Transverse colon (tissue), 4 donors: Measurements from ENCODE around the gene ZNF12. TPM values are rescaled to one million over a fixed set of nuclear protein-coding genes. Genes with fewer than 3 reads are reported as not detected.
A peak's percentile ranks its signal among the peaks of the same experiment; 100 is the strongest.
"Not testable (repeated sequence)": the region's sequence is repeated elsewhere in the genome, so short reads cannot be mapped to it uniquely, and the experiment has no call there.

ENCODE experiments used
- DNase-seq: peaks from one replicate; pipeline ENCODE4 v3.0.0-alpha.2; 2019
- H3K27ac ChIP-seq, 4 donors: fragments of 200-600 bp; sonication (generic); 2 replicates each; pipeline ENCODE4 v1.5.1; 2016 to 2018; ENCODE audit warnings: inconsistent platforms in 4 of 4
- H3K27me3 ChIP-seq: fragments of 200-600 bp; sonication (generic); 2 replicates; pipeline ENCODE4 v1.5.1; 2017; ENCODE audit warnings: inconsistent platforms
- H3K36me3 ChIP-seq, 4 donors: fragments of 200-600 bp; sonication (generic); 2 replicates each; pipeline ENCODE4 v1.5.1; 2017 to 2019; ENCODE audit warnings: inconsistent platforms in 4 of 4
- H3K4me1 ChIP-seq, 4 donors: fragments of 200-600 bp; sonication (generic); 2 replicates each; pipeline ENCODE4 v1.5.1; 2017 to 2020; ENCODE audit warnings: inconsistent platforms in 4 of 4
- H3K4me3 ChIP-seq, 4 donors: fragments of 200-600 bp; sonication (generic); 1 replicate in 1 of 4; 2 replicates in 3 of 4; pipeline versions ENCODE4 v1.5.1 to v1.6.1; 2017 to 2019; ENCODE audit warnings: inconsistent platforms in 4 of 4
- H3K9me3 ChIP-seq, 2 donors: fragments of 200-600 bp; sonication (generic); 2 replicates each; pipeline ENCODE4 v1.5.1; 2017 to 2019; ENCODE audit warnings: inconsistent platforms in 2 of 2
- EP300 ChIP-seq: sonication (generic); formaldehyde crosslinking; IDR thresholded peaks from one replicate; pipeline ENCODE4 v1.6.1; 2017; ENCODE audit warnings: antibody characterized with exemption, low read depth
- POLR2A ChIP-seq: fragments of 450-650 bp; IDR thresholded peaks from one replicate; pipeline ENCODE4 v1.6.1; 2016; ENCODE audit warnings: antibody characterized with exemption, mild to moderate bottlenecking, moderate library complexity
- POLR2AphosphoS5 ChIP-seq, 3 donors: sonication (generic); formaldehyde crosslinking; IDR thresholded peaks; one replicate each; pipeline ENCODE4 v1.6.1; 2016; ENCODE audit warnings: antibody characterized with exemption in 3 of 3
- WGBS, 2 donors: methylation state at CpG; one replicate each; pipeline ENCODE4 v1.1.5; 2018; ENCODE audit warnings: low coverage in 1 of 2; 5-methylcytosine and 5-hydroxymethylcytosine counted together
- in situ Hi-C, 4 donors: fragments of 200-750 bp; cut with MboI; loops; one replicate each; pipeline versions ENCODE4 v1.15.0 to v1.15.1; 2017; ENCODE audit warnings: low sequenced_read_pairs in 3 of 4, low pct_ligation_motif_present in 1 of 4, low pct_unique_long_range_greater_than_20kb in 1 of 4
- intact Hi-C: fragments of 100-400 bp; cut with DNase I; formaldehyde crosslinking; loops from one replicate; pipeline ENCODE4 v1.15.1; 2023; ENCODE audit warnings: low total_unique reads
- total RNA-seq, 4 donors: library from RNA; depleted of rRNA; stranded (reverse); fragments of >200 nt; gene quantifications; one replicate each; pipeline ENCODE4 v1.1.0, GENCODE V29; 2016
- TF ChIP-seq, protein P1 (sequence below), 5 experiments: fragments of 200-600 bp in 3 of 5; fragments of 450-650 bp in 2 of 5; sonication (generic) in 3 of 5; IDR thresholded peaks; 1 replicate in 2 of 5; 2 replicates in 3 of 5; pipeline ENCODE4 v1.5.1; 2016 to 2017; ENCODE audit warnings: antibody characterized with exemption in 5 of 5, inconsistent platforms in 3 of 5, mild to moderate bottlenecking in 2 of 5, moderate library complexity in 1 of 5

Gene ZNF12
- 100 to 1,000 TPM in 1 of 4 donors, 10 to 100 TPM in 3; 17.5 to 171 (median 33.8) TPM for total RNA-seq

DNA sequence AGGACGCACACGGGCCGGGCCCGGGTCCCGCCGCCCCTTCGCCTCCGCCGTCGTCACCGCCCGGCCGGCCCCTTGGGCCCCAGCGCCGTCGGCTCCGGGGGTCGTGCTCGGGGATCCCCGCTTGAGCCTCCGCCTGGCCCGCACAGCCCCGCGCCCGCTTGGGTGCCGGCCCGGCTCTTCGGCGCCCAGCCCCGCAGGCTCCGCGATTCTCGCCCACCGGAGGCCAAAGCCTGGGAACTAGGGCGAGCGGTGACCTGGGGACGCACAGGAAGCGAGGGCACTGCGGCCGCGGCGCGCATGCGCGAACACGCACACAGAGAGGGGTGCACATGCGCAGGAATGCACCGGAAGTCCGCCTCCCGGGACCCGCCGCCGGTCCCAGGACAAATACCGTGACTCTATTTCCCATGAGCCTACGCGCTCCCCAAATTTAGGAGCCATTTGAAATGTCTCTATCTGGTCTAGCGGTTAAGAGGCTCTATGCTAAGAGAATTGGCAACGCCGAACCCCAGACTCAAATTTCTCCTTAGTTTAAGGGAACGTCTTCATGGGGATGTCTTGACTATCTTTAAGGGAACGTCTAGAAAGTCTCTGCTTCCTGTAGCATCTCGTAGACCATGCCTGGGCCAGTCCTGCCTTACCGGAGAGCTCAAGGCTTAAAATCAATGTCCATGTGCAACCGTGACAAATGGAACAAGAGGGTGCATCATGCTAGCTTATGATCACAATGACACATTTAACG lies at the start of gene ZNF12:
Gene ZNF12 (minus strand): TSS at position 282 of the 742 bp plus-strand sequence. CDS start 1,774 bp downstream, outside the sequence.
- H3K4me1 ChIP-seq: peaks cover 6 to 19% (median 12%) of the 10 kb centered on the region in 4 donors
- H3K36me3 ChIP-seq: peaks cover 0 to 20% (median 7%) of the 10 kb centered on the region in 4 donors
- TF ChIP-seq EP300: no peak
- peak; percentile 81 to 90 (median 89) for TF ChIP-seq POLR2AphosphoS5 (IDR thresholded peaks at IDR 0.05)
- TF ChIP-seq, protein P1, sequence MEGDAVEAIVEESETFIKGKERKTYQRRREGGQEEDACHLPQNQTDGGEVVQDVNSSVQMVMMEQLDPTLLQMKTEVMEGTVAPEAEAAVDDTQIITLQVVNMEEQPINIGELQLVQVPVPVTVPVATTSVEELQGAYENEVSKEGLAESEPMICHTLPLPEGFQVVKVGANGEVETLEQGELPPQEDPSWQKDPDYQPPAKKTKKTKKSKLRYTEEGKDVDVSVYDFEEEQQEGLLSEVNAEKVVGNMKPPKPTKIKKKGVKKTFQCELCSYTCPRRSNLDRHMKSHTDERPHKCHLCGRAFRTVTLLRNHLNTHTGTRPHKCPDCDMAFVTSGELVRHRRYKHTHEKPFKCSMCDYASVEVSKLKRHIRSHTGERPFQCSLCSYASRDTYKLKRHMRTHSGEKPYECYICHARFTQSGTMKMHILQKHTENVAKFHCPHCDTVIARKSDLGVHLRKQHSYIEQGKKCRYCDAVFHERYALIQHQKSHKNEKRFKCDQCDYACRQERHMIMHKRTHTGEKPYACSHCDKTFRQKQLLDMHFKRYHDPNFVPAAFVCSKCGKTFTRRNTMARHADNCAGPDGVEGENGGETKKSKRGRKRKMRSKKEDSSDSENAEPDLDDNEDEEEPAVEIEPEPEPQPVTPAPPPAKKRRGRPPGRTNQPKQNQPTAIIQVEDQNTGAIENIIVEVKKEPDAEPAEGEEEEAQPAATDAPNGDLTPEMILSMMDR (IDR thresholded peaks at IDR 0.05): no peak
- TF ChIP-seq POLR2A: peak; percentile 73
- H3K27ac ChIP-seq: peak within 1 kb of the TSS; percentile 86 to 95 (median 92)
- 2 to 50% methylated on average over 1 to 62 of the region's 65 CpGs for WGBS, 2 donors
- H3K27me3 ChIP-seq: peaks cover 4% of the 10 kb centered on the region
- intact Hi-C loops: no loop called here
- DNase-seq: peak; percentile 98
- H3K4me3 ChIP-seq: peak within 1 kb of the TSS; percentile 86 to 100 (median 96)
- in situ Hi-C loops: no loop called here
- H3K9me3 ChIP-seq: peaks cover 0 to 6% of the 10 kb centered on the region in 2 donors

DNA sequence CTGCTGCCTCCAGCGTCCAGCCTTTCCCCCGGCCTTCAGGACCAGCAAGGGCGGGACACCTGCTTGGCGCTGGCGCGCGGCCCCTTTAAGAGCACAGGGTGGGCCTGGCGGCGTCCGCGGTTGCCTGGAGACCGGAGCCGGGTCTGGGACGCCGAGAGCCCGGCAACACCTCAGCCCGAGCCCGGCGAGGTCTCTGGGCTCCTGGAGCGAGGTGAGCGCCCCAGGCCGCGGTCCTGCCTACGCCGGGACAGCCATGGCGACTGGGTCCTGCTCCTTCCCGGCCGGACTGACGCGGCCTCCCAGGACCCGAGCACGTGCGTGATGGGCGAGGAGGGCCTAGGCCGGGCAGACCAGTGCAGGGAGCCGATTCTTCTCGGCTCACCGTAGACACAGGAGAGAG lies 47.2 kb upstream of the ZNF12 start, which contains the start of gene RSPH10B2:
Gene RSPH10B2 (plus strand): TSS at position 140 of the 400 bp plus-strand sequence. CDS start 3,575 bp downstream, outside the sequence.
- in situ Hi-C loops, H3K36me3 ChIP-seq, DNase-seq, intact Hi-C loops, H3K9me3 ChIP-seq, H3K27ac ChIP-seq, H3K27me3 ChIP-seq, H3K4me1 ChIP-seq, H3K4me3 ChIP-seq: not testable (repeated sequence)
- WGBS, 2 donors: 6% methylated on average over 3 of the region's 38 CpGs; no CpG with 5 or more reads in 1 of the 2 donors

DNA sequence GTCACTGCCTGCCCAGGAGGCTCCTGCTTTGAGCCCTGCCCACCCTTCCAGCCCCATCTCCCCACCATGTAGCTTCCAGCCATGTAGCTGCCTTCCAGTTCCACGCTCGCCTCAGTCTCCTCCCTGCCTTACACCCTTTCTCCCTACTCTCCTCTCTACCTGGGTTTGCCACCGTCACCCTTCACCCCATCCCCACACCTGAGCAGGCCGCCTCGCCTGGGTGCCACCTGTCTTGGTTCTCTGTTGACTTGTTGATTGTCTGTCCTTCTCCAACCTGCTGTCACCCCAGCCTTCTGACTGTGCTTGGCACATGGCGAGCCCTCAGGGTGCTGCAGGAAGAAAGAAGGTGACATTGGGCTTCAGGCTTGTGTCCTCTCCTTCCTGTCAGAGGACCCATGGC lies 43.4 kb upstream of the ZNF12 start:
- DNase-seq, H3K27me3 ChIP-seq, H3K9me3 ChIP-seq, in situ Hi-C loops, H3K36me3 ChIP-seq, H3K27ac ChIP-seq, H3K4me3 ChIP-seq, intact Hi-C loops, H3K4me1 ChIP-seq: not testable (repeated sequence)
- WGBS, 2 donors: 100% methylated on average over 4 of the region's 6 CpGs; no CpG with 5 or more reads in 1 of the 2 donors

DNA sequence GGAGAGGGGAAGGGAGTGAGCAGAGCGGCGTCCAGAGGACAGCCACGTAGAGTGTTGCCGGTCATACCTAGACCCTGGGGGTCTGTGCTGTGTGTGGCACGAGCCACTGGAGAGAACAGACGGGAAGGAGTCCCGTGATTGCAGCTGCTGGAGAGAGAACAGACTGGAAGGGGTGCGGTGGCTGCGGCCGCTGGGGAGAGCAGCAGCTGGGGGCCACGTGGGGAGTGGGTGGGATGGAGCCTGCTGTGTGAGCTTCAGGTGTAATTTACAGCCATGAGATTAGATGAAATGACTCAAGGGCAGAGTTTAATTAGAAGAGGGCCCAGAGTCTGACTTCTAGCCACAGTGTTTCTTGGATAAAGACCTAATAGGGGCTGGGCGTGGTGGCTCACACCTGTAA lies 42.6 kb upstream of the ZNF12 start:
- in situ Hi-C loops: not testable (repeated sequence)

DNA sequence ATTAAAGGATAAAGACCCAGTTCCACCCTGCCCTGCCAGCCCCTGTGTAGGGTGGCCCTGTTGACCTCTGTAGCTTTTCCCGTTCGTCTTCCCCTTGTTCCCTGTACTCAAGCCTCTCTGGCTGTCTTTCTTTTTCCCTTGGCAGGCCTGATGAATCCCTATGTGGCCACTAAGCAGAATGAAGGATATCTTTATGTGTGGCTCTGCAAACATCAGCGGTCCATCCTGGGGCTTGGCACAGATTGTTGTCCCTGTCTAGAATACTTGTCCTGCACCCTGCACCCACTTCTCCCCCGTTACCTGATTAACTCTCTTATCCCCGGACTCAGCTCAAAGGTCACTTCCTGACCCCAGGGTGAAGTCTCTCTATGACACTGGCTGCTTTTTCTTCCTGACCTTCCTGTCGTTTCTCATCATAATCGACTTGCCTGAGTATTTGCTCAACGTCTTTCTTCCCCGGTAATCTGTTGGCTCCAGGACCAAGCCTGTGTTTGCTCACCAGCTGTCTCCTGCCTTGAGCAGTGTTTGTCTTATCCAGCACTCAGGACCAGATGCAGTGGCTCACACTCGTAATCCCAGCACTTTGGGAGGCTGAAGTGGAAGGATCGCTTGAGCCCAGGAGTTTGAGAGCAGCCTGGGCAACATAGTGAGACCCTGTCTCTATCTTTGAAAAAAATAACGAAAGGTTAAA lies 37.8 kb upstream of the ZNF12 start:
- in situ Hi-C loops, H3K27ac ChIP-seq, H3K27me3 ChIP-seq, H3K36me3 ChIP-seq, DNase-seq, intact Hi-C loops, H3K9me3 ChIP-seq, H3K4me3 ChIP-seq, H3K4me1 ChIP-seq: not testable (repeated sequence)
- 85 to 94% methylated on average over 1 to 2 of the region's 12 CpGs for WGBS, 2 donors

More for the DNA sequence above, 42.6 kb upstream of the ZNF12 start:
- H3K9me3 ChIP-seq, DNase-seq, H3K4me1 ChIP-seq, H3K27ac ChIP-seq, intact Hi-C loops, H3K27me3 ChIP-seq, H3K36me3 ChIP-seq, H3K4me3 ChIP-seq: not testable (repeated sequence)
- WGBS, 2 donors: 92% methylated on average over 7 of the region's 12 CpGs; no CpG with 5 or more reads in 1 of the 2 donors

DNA sequence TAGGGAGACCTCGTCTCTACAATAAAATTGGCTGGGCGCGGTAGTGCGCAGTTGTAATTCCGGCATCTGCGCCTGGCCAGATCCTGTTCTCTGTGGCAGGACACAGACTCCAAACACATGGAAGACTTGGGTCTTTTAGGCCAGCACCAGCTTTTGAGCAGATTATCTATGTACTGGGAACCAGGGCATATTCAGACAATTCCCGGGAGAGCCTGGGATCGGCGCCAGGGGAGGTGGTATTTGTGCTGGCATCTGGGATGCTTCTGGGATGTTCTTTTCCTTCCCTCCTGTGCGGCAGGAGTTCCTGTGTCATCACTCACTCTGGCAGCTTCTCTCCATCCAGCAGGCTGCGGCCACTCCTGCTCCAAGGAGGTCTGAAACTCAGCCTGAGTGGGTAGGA lies 31.7 kb upstream of the ZNF12 start:
- in situ Hi-C loops, H3K9me3 ChIP-seq, intact Hi-C loops, H3K4me3 ChIP-seq, H3K4me1 ChIP-seq, H3K27ac ChIP-seq, H3K27me3 ChIP-seq, DNase-seq: not testable (repeated sequence)
- H3K36me3 ChIP-seq: peaks cover 0 to 37% (median 12%) of the 10 kb centered on the region in 4 donors
- 100% methylated on average over 1 of the region's 11 CpGs; no CpG with 5 or more reads in 1 of the 2 donors for WGBS, 2 donors
